Measurements from ENCODE around the gene TEX2.

The TEX2 gene

GRCh38 chr17:64145751-64146417, 117.2 kb downstream of the TEX2 start:
- no peak overlapping the region for H3K4me3 Mint-ChIP-seq
- no peaks in the 10 kb centered on the region for H3K9me3 Mint-ChIP-seq
- peak; percentile 92 to 96 for DNase-seq
- H3K4me1 Mint-ChIP-seq, result peaks cover 32% of the 10 kb centered on the region
- no peak overlapping the region for H3K27ac Mint-ChIP-seq
- ATAC-seq, result peak; percentile 98
- H3K27me3 Mint-ChIP-seq, result no peaks in the 10 kb centered on the region

GRCh38 chr17:64145375-64145750, 117.7 kb downstream of the TEX2 start:
- no peaks in the 10 kb centered on the region for H3K9me3 Mint-ChIP-seq
- peaks cover 32% of the 10 kb centered on the region for H3K4me1 Mint-ChIP-seq
- DNase-seq (no peak), ATAC-seq (no peak)
- H3K27me3 Mint-ChIP-seq, result no peaks in the 10 kb centered on the region
- no peak overlapping the region for H3K4me3 Mint-ChIP-seq
- H3K27ac Mint-ChIP-seq, result no peak overlapping the region

- DNase-seq, result no peak
- ATAC-seq, result no peak
- Mint-ChIP-seq H3K27ac (no peak overlapping the region), H3K4me3 (no peak overlapping the region), H3K27me3 (no peaks in the 10 kb centered on the region), H3K4me1 (peaks cover under 1% of the 10 kb centered on the region), H3K9me3 (no peaks in the 10 kb centered on the region)
Observed at GRCh38 chr17:64139542-64139941, 123.5 kb downstream of the TEX2 start.

GRCh38 chr17:64138441-64138840, 124.6 kb downstream of the TEX2 start:
- H3K4me3 Mint-ChIP-seq, result no peak overlapping the region
- H3K4me1 Mint-ChIP-seq, result peaks cover 3% of the 10 kb centered on the region
- no peaks in the 10 kb centered on the region for H3K9me3 Mint-ChIP-seq
- ATAC-seq (no peak), DNase-seq (no peak)
- H3K27me3 Mint-ChIP-seq, result no peaks in the 10 kb centered on the region
- H3K27ac Mint-ChIP-seq, result peak overlapping the region in 1 of 2 donors; percentile 74

- DNase-seq (no peak), ATAC-seq (no peak)
- Mint-ChIP-seq H3K4me3 (no peak overlapping the region), H3K27ac (no peak overlapping the region), H3K4me1 (peaks cover 30% of the 10 kb centered on the region), H3K27me3 (no peaks in the 10 kb centered on the region), H3K9me3 (no peaks in the 10 kb centered on the region)
Observed at GRCh38 chr17:64135000-64135399, 128.1 kb downstream of the TEX2 start.

GRCh38 chr17:64134216-64134970, 128.7 kb downstream of the TEX2 start:
- H3K9me3 Mint-ChIP-seq, result no peaks in the 10 kb centered on the region
- H3K4me3 Mint-ChIP-seq, result no peak overlapping the region
- ATAC-seq, result no peak
- H3K4me1 Mint-ChIP-seq, result peaks cover 30% of the 10 kb centered on the region
- no peak for DNase-seq
- H3K27me3 Mint-ChIP-seq, result no peaks in the 10 kb centered on the region
- no peak overlapping the region for H3K27ac Mint-ChIP-seq

GRCh38 chr17:64133546-64134215, 129.4 kb downstream of the TEX2 start:
- ATAC-seq (no peak), DNase-seq (peak; percentile 24 to 35)
- Mint-ChIP-seq H3K4me1 (peaks cover 35% of the 10 kb centered on the region), H3K27ac (peak overlapping the region in 1 of 2 donors; percentile 19), H3K27me3 (no peaks in the 10 kb centered on the region), H3K9me3 (no peaks in the 10 kb centered on the region), H3K4me3 (no peak overlapping the region)

- Mint-ChIP-seq H3K4me3 (peak overlapping the region; percentile 12 to 44), H3K4me1 (peaks cover 49% of the 10 kb centered on the region), H3K27ac (peak overlapping the region in 1 of 2 donors; percentile 33), H3K9me3 (no peaks in the 10 kb centered on the region), H3K27me3 (no peaks in the 10 kb centered on the region)
- ATAC-seq (no peak), DNase-seq (no peak)
Observed at GRCh38 chr17:64131606-64132270, 131.3 kb downstream of the TEX2 start.

- Mint-ChIP-seq H3K4me1 (peaks cover 60% of the 10 kb centered on the region), H3K27ac (peak overlapping the region; percentile 92 to 95), H3K4me3 (peak overlapping the region; percentile 88 to 89), H3K9me3 (no peaks in the 10 kb centered on the region), H3K27me3 (no peaks in the 10 kb centered on the region)
- DNase-seq, result peak in 1 of 2 donors; percentile 71
- ATAC-seq, result peak; percentile 66
Observed at GRCh38 chr17:64130559-64131001, 132.5 kb downstream of the TEX2 start.

- H3K27ac Mint-ChIP-seq, result peak within 1 kb of the TSS; percentile 92 to 95
- ATAC-seq, result peak; percentile 90
Observed at GRCh38 chr17:64129765-64130558, 133.1 kb downstream of the TEX2 start, which contains the start of gene ERN1. ERN1 (minus strand) TSS chr17:64130144; CDS start chr17:64130029, 115 bp downstream.

GRCh38 chr17:64129515-64129764, 133.6 kb downstream of the TEX2 start:
- Mint-ChIP-seq H3K9me3 (no peaks in the 10 kb centered on the region), H3K27me3 (no peaks in the 10 kb centered on the region), H3K4me3 (peak overlapping the region; percentile 78 to 88), H3K4me1 (peaks cover 72% of the 10 kb centered on the region), H3K27ac (no peak overlapping the region)
- ATAC-seq, result no peak
- DNase-seq, result no peak

More at GRCh38 chr17:64129765-64130558, 133.1 kb downstream of the TEX2 start, which contains the start of gene ERN1:
- peak; percentile 89 to 91 for DNase-seq
- no peaks in the 10 kb centered on the region for H3K9me3 Mint-ChIP-seq
- H3K4me1 Mint-ChIP-seq, result peaks cover 66% of the 10 kb centered on the region
- peak within 1 kb of the TSS; percentile 88 to 89 for H3K4me3 Mint-ChIP-seq
- no peaks in the 10 kb centered on the region for H3K27me3 Mint-ChIP-seq

- no peak for ATAC-seq
- Mint-ChIP-seq H3K4me3 (peak overlapping the region; percentile 78 to 88), H3K27me3 (no peaks in the 10 kb centered on the region), H3K27ac (peak overlapping the region; percentile 83 to 86), H3K9me3 (no peaks in the 10 kb centered on the region), H3K4me1 (peaks cover 72% of the 10 kb centered on the region)
- DNase-seq, result no peak
Observed at GRCh38 chr17:64128787-64129514, 134.1 kb downstream of the TEX2 start.

GRCh38 chr17:64126918-64127317, 136.1 kb downstream of the TEX2 start:
- H3K4me1 Mint-ChIP-seq, result peaks cover 63% of the 10 kb centered on the region
- ATAC-seq (no peak), DNase-seq (no peak)
- H3K27me3 Mint-ChIP-seq, result no peaks in the 10 kb centered on the region
- peak overlapping the region in 1 of 2 donors; percentile 20 for H3K4me3 Mint-ChIP-seq
- H3K27ac Mint-ChIP-seq, result no peak overlapping the region
- H3K9me3 Mint-ChIP-seq, result no peaks in the 10 kb centered on the region

GRCh38 chr17:64125937-64126336, 137.1 kb downstream of the TEX2 start:
- H3K4me1 Mint-ChIP-seq, result peaks cover 63% of the 10 kb centered on the region
- H3K4me3 Mint-ChIP-seq, result no peak overlapping the region
- no peaks in the 10 kb centered on the region for H3K27me3 Mint-ChIP-seq
- DNase-seq (no peak), ATAC-seq (no peak)
- no peak overlapping the region for H3K27ac Mint-ChIP-seq
- H3K9me3 Mint-ChIP-seq, result no peaks in the 10 kb centered on the region

All from stimulated activated naive CD8-positive, alpha-beta T cell treated with anti-CD3 and anti-CD28 coated beads, Interleukin-15, amount 100 ng/mL, for 72 hours (primary cell).